Measurements from ENCODE around the gene OR10A4.

- no peak for TF ChIP-seq GATA2 (IDR thresholded peaks at IDR 0.05; ENCODE audit: low read depth, low read length)
- no peak for TF ChIP-seq GATA3 (IDR thresholded peaks at IDR 0.05; ENCODE audit: low read depth, low read length)
Measured at GRCh38 chr11:6844356-6844755, 32.1 kb upstream of the OR10A4 start.
